Stimulated activated CD4-positive, alpha-beta T cell treated with anti-CD3 and anti-CD28 coated beads, TNF-alpha, amount 100 ng/mL, for 4 hours (primary cell): ENCODE measurements around the gene TMEM184B.

Experiments used
- DNase-seq, 3 experiments: peaks; one replicate each; pipeline ENCODE4 v3.0.0-alpha.2; 2020; ENCODE audit warnings: low read depth in 3 of 3

Gene TMEM184B

DNA sequence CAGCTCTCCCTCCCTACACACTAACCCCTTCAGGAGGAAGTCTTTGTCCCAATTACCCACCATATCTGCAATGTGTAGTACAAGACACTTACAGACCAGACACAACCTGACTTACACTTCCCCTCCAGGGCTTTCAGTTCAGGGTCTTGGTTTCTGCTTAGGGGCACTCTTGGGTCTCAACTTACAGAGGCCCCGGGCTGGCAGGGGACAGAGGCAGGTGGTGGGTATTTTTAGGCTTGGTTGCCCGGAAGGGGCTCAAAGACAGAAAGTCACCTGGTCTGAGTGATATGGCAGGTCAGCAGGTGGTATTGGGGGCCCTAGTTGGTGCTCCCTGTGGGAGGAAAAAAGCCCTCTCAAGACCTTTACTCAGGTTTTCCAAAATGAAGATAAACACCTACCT, 3.4 kb upstream of the TMEM184B start:
- DNase-seq = no peak

- DNase-seq = no peak
Measured at GRCh38 chr22:38273135-38273826, 471 bp upstream of the TMEM184B start.

- DNase-seq = no peak
Measured at GRCh38 chr22:38271927-38272372, 860 bp downstream of the TMEM184B start.

GRCh38 chr22:38271101-38271500, 1.7 kb downstream of the TMEM184B start:
- no peak for DNase-seq

DNA sequence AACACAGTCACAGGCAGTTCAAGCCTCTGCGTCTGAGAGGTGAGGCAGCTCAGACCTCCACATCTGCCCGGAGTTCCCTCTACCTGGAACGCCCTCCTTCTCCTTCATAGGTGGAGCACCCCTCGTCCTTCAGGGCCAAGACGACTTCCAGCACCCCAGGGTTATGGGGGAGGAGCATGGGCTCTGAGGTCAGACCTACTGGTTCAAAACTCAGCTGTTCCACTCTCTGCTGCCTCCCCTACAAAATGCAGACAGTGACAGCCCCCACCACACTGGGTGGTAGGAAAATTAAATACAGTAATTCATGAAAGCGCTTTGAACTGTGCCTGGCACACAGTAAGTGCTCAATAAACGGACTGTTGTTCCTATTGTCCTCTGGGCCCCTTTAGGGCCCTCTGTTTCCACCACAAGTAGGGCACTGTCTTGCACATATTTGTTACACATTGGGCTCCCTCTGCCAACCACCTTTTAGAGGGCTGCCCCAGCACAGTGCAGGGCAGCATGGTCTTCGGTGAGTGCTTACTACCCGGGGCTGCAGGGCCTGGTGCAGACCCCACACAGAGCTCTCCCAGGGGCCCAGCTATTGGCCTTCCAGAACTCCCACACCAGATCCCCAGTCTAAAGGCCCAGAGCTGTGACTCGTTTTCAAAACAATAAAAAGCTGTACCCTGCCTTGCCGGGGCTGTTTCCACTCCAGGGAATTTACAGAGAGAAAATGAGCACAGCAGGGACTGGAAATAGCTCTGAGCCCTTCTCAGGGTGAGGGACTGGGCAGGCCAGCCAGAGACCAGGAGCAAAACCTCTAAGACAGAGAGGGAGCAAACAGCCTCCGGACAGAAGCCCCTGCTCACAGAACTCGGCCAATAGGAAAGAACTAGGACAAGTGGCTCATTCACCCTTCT, 2.5 kb downstream of the TMEM184B start:
- DNase-seq = no peak

- no peak for DNase-seq
Measured at GRCh38 chr22:38269466-38269865, 3.3 kb downstream of the TMEM184B start.

DNA sequence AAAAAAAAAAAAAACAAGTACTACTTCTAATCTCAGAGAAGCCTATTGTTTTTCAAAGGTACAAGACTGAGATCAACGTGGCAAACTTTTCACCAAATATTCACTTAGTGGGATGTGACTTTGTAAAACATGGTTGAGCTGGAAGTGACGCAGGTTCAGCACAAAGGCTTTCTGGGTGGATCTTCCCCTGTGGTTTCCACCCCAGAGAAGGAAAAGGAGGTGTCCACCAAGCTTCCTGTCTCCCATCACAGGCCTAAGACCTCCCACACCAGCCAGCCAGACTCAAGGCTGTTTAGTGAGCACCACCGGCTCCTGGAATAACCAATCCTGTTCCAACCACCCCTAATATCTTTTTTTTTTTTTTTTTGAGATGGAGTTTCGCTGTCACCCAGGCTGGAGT, 5.7 kb downstream of the TMEM184B start:
- peak in 1 of 3 experiments; percentile 11 for DNase-seq

GRCh38 chr22:38266120-38266519, 6.7 kb downstream of the TMEM184B start:
- no peak for DNase-seq

- DNase-seq = no peak
Measured at GRCh38 chr22:38264322-38264843, 8.4 kb downstream of the TMEM184B start.

DNA sequence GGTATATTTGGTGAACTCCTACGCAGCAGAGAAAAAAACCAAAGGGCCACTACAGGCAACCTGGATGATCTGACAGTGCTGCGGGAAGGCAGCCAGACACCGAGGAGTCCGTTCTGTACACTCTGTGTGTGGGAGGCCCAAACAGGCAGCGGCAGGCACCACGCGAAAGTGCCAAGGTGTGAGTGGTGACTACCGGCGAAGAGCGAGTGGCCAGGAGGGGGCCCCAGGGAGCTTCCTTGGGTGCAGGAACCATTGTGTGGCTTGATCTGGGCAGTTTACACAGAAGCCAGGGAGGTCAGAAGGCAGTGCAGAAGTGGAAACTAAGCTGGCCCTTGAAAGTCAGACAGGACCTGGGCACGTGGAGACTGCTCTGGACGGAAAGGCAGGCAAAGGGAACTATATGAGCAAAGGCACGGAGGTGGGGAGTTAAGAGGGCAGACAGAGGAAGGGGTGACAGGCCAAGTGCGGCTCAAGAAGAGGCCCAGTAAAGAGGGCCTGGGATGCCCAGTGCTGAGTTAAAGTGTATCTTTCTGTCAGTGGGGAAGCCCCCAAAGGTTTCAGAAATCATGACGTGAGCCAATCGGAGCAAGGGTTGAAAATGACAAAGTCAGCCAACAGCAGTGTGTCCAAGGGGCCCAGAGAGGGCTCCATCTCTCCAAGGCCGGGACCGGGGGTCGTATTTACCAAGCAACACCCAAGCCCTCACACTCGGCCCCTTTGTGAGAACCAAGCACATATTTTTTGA, 10.6 kb downstream of the TMEM184B start:
- DNase-seq = peak in 1 of 3 experiments; percentile 10

GRCh38 chr22:38260761-38261681, 11.8 kb downstream of the TMEM184B start:
- DNase-seq = no peak

DNA sequence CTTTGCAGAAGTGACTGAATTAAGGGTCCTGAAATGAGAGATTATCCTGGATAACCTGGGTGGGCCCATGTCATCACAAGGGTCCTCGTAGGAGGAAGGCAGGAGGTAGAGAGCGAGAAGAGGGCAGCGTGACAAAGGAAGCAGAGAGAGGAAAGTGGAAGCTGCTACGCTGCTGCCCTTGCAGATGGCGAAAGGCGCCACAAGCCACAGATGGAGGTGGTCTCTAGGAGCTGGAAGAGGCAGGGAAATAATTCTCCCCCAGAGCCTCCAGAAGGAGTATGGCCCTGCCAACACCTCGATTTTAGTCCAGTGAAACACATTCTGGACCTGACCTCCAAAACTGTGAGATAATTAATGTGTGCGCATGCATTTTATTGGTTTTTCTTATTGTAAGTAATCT, 13.4 kb downstream of the TMEM184B start:
- DNase-seq = no peak

DNA sequence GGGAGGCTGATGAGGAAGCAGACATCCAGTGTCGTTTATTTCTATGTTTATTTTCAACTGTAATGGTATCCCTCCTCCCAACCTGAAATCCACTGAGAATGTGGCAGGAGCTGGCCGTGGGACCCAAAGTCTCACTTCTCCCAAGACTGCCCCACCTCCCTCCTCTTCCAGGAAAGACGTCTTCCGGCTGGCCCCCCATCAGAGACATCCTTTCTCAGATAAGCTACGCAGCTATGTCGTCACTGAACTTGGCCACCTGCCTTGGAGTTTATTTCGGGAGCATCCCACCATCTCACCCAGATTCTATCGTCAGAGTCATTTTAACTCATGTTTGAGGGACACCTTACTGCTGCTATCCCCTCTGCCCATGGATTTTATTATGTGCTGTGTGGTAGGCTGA, 13.9 kb downstream of the TMEM184B start:
- DNase-seq = no peak

DNA sequence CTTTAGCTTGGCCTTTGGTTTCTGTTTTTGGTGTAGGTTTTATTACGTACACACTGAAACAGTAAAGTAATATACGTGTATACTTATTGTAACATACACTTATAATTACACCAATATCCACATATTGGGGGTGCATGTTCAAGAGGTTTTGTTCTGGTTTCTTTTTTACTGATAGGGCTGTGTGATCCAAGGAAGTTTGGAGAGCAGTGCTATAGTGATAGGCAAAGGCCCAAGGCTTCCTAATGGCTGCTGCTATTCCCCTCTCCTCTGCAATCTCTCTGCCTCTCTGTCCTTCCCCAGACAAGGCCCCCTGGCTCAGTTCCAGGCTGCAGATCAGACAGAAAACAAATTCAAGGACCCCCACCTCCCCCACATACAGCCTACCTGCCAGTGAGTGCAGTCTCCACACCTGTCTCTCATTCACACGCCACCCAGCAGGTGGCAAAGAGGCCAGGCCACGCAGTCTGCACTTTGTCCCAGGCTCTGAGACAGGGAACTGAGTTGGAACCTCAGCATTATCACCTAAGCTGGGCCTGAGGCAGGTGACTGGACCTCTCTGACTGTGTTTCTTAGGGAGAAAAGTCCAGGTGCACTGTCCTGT, 15.1 kb downstream of the TMEM184B start:
- DNase-seq = no peak

- no peak for DNase-seq
Measured at GRCh38 chr22:38257181-38257580, 15.6 kb downstream of the TMEM184B start.

DNA sequence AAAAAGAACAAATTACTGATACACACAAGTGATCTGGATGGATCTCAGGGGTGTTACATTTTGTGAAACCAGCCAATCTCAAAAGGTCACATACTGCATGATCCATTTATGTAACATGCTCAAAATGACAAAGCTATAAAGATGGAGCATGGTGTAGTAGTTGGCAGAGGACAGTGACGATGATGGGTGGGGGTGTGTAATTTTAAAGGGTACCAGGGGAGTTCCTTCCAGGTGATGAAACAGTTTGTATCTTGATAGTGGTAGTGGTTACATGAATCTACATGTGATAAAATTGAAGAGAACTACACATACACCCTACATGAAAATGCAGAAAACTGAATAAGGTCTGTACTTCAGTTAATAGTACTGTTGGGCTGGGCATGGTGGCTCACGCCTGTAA, 17.1 kb downstream of the TMEM184B start:
- DNase-seq = no peak

GRCh38 chr22:38251341-38251692, 21.5 kb downstream of the TMEM184B start:
- DNase-seq = no peak

DNA sequence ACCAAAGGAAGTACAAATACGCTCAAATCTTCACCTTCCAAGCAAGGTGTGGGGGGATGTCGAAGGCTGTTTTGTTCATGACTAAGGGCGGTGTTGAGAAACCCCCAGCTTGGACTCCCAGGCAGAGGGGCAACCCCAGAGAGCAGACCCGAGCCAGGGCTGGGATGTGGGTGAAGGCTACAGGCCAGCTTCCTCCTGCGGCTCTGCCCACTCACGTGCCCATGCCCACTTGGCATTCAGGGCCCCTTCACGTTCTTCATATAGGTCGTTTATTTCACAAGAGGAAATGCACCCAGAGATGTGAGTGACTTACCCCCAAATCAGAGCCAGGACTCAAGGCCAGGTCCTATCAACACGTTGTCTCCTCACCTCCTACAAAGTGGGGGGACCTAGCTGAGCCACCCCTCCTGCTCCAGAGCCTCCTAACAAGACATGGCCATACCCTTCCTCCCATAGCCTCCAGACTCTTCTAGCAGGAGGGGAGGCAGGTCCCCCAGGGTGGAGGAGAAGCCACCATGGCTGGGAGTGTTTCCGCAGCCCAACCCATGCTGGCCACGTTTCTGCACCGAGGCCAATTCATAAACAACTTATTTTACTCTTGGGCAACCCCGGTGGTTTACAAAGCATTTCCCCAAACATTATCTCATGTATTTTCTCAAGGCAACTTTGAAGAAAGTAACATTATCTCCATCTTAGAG, 22.0 kb downstream of the TMEM184B start:
- DNase-seq = no peak

- no peak for DNase-seq
Measured at GRCh38 chr22:38249803-38250642, 22.8 kb downstream of the TMEM184B start.
